GM23338 (cell line): ENCODE results near the gene RRP1. TPM values are rescaled to one million over a fixed set of nuclear protein-coding genes. Genes with fewer than 3 reads are reported as not detected.

Experiments used
- ATAC-seq: fragments of 200-7000 bp; cut with Tn5 transposase; 3 replicates; pipeline ENCODE4 v1.9.1; 2020
- DNase-seq: peaks from one replicate; pipeline ENCODE4 v3.0.0-alpha.2; 2015; ENCODE audit warnings: low spot score
- H2AFZ ChIP-seq: fragments of 200-600 bp; sonication (generic); 2 replicates; pipeline ENCODE4 v1.8.0; 2016; ENCODE audit warnings: antibody characterized with exemption, mild to moderate bottlenecking, moderate library complexity
- H3F3A ChIP-seq: fragments of 200-600 bp; sonication (generic); replicated peaks from 2 replicates; pipeline ENCODE4 v1.8.0; 2017; ENCODE audit warnings: antibody characterized with exemption, mixed run types, low read depth
- H3K27ac ChIP-seq: fragments of 200-600 bp; sonication (generic); 2 replicates; pipeline ENCODE4 v1.6.1; 2016; ENCODE audit warnings: low read depth
- H3K27me3 ChIP-seq: fragments of 200-600 bp; sonication (generic); 2 replicates; pipeline ENCODE4 v1.8.0; 2016; ENCODE audit warnings: mild to moderate bottlenecking, mixed run types, moderate library complexity; ENCODE audit not compliant: insufficient read depth
- H3K36me3 ChIP-seq: fragments of 200-600 bp; sonication (generic); 2 replicates; pipeline ENCODE4 v1.8.0; 2016; ENCODE audit warnings: mild to moderate bottlenecking; ENCODE audit not compliant: insufficient read depth
- H3K4me1 ChIP-seq: fragments of 200-600 bp; sonication (generic); 2 replicates; pipeline ENCODE4 v1.8.0; 2016; ENCODE audit warnings: mild to moderate bottlenecking, moderate library complexity; ENCODE audit not compliant: insufficient read depth
- H3K4me2 ChIP-seq: fragments of 200-600 bp; sonication (generic); 2 replicates; pipeline ENCODE4 v1.7.1; 2017; ENCODE audit warnings: mixed run types
- H3K4me3 ChIP-seq: fragments of 200-600 bp; sonication (generic); 2 replicates; pipeline ENCODE4 v1.6.1; 2016; ENCODE audit warnings: mixed run types
- H3K79me2 ChIP-seq: fragments of 200-600 bp; sonication (generic); replicated peaks from 2 replicates; pipeline ENCODE4 v1.8.0; 2017; ENCODE audit warnings: mild to moderate bottlenecking; ENCODE audit not compliant: insufficient read depth
- H3K9me2 ChIP-seq: fragments of 200-600 bp; sonication (generic); 2 replicates; pipeline ENCODE4 v1.8.0; 2017; ENCODE audit not compliant: insufficient read depth
- H4K20me1 ChIP-seq: fragments of 200-600 bp; sonication (generic); replicated peaks from 2 replicates; pipeline ENCODE4 v1.8.0; 2017; ENCODE audit warnings: mild to moderate bottlenecking; ENCODE audit not compliant: insufficient read depth
- H3K27ac Mint-ChIP-seq: 2 replicates; pipeline ENCODE4 v1.8.0; 2020; ENCODE audit warnings: inconsistent platforms, mild to moderate bottlenecking, moderate library complexity, mixed read lengths
- H3K27me3 Mint-ChIP-seq: 3 replicates; pipeline ENCODE4 v1.8.0; 2022; ENCODE audit warnings: low read depth, mild to moderate bottlenecking, moderate library complexity, mixed read lengths, inconsistent platforms; ENCODE audit not compliant: insufficient read depth, poor library complexity
- H3K36me3 Mint-ChIP-seq: 3 replicates; pipeline ENCODE4 v1.8.0; 2021; ENCODE audit warnings: low read depth, mild to moderate bottlenecking, inconsistent platforms, moderate library complexity, mixed read lengths
- H3K4me1 Mint-ChIP-seq: 3 replicates; pipeline ENCODE4 v1.8.0; 2020; ENCODE audit warnings: mild to moderate bottlenecking, inconsistent platforms, mixed read lengths
- H3K4me3 Mint-ChIP-seq: 3 replicates; pipeline ENCODE4 v1.8.0; 2021; ENCODE audit warnings: moderate library complexity, mild to moderate bottlenecking, inconsistent platforms, mixed read lengths
- H3K9me3 Mint-ChIP-seq: 3 replicates; pipeline ENCODE4 v1.8.0; 2020; ENCODE audit warnings: moderate library complexity, mild to moderate bottlenecking, inconsistent platforms, mixed read lengths
- CREB1 ChIP-seq: fragments of 250-450 bp; sonication (Bioruptor Pico); IDR thresholded peaks from 2 replicates; pipeline ENCODE4 v1.5.0; 2020; ENCODE audit warnings: low read depth, mild to moderate bottlenecking, moderate library complexity
- CTCF ChIP-seq, 2 experiments: fragments of 200-600 bp in 1 of 2; sonication (generic) in 1 of 2; conservative IDR thresholded peaks; 2 replicates each; pipeline versions ENCODE4 v1.5.1 to v1.6.1; 2016 to 2017; ENCODE audit warnings: antibody characterized with exemption in 2 of 2, low read depth in 2 of 2, mild to moderate bottlenecking in 2 of 2, moderate library complexity in 1 of 2
- ETS1 ChIP-seq: IDR thresholded peaks from 2 replicates; pipeline ENCODE4 v1.6.1; 2016; ENCODE audit warnings: antibody characterized with exemption
- EZH2 ChIP-seq: fragments of 200-600 bp; sonication (generic); IDR thresholded peaks from one replicate; pipeline ENCODE4 v1.8.0; 2017; ENCODE audit warnings: antibody characterized with exemption, mild to moderate bottlenecking, low read depth; ENCODE audit not compliant: unreplicated experiment
- EZH2phosphoT487 ChIP-seq: fragments of 200-600 bp; sonication (generic); IDR thresholded peaks from one replicate; pipeline ENCODE4 v1.8.1; 2018; ENCODE audit warnings: antibody characterized with exemption; ENCODE audit not compliant: unreplicated experiment
- JUNB ChIP-seq: IDR thresholded peaks from one replicate; pipeline ENCODE4 v1.6.1; 2016; ENCODE audit warnings: antibody characterized with exemption; ENCODE audit not compliant: unreplicated experiment
- NANOG ChIP-seq: IDR thresholded peaks from 2 replicates; pipeline ENCODE4 v1.6.1; 2016; ENCODE audit warnings: antibody characterized with exemption, borderline replicate concordance
- POLR2AphosphoS5 ChIP-seq: IDR thresholded peaks from 2 replicates; pipeline ENCODE4 v1.6.1; 2016; ENCODE audit warnings: antibody characterized with exemption, low read depth
- REST ChIP-seq: IDR thresholded peaks from one replicate; pipeline ENCODE4 v1.6.1; 2018; ENCODE audit warnings: antibody characterized with exemption; ENCODE audit not compliant: unreplicated experiment
- STAT1 ChIP-seq: IDR thresholded peaks from one replicate; pipeline ENCODE4 v1.6.1; 2016; ENCODE audit warnings: antibody characterized with exemption; ENCODE audit not compliant: unreplicated experiment
- ZNF114 ChIP-seq: fragments of 250-450 bp; sonication (Bioruptor Pico); IDR thresholded peaks from 2 replicates; pipeline ENCODE4 v1.5.0; 2020; ENCODE audit warnings: mild to moderate bottlenecking, moderate library complexity
- ZNF331 ChIP-seq: fragments of 250-450 bp; sonication (Bioruptor Pico); IDR thresholded peaks from 2 replicates; pipeline ENCODE4 v1.5.0; 2020; ENCODE audit warnings: low read depth, mild to moderate bottlenecking, moderate library complexity
- ZNF462 ChIP-seq: fragments of 250-450 bp; sonication (Bioruptor Pico); IDR thresholded peaks from 2 replicates; pipeline ENCODE4 v1.5.0; 2020; ENCODE audit warnings: mild to moderate bottlenecking, moderate library complexity
- polyA plus RNA-seq: library from polyadenylated mRNA; unstranded; fragments of >200 nt; fragmentation: Nextera tagmentation; extraction: Ambion mirVana; gene quantifications from 2 replicates; pipeline ENCODE4 v1.2.1, GENCODE V29; 2016
- total RNA-seq: library from RNA; depleted of rRNA; stranded (reverse); fragments of >200 nt; shearing (Covaris generic); gene quantifications from 2 replicates; pipeline ENCODE4 v1.2.3, GENCODE V29; 2014

RRP1 gene
- total and polyA plus RNA-seq, 2 experiments from 2014 or later = 36.5 to 63.5 TPM

GRCh38 chr21:43817157-43818086, 28.0 kb downstream of the RRP1 start:
- TF ChIP-seq EZH2 (no peak), NANOG (no peak), ZNF114 (CRISPR knock-in tag) (no peak), REST (no peak), ZNF462 (CRISPR knock-in tag) (no peak), ETS1 (no peak), CTCF (conservative IDR thresholded peaks at IDR 0.05; ENCODE audit: low read depth in 2 of 2) (no peak), EZH2phosphoT487 (no peak), STAT1 (no peak), JUNB (no peak), ZNF331 (CRISPR knock-in tag) (no peak), POLR2AphosphoS5 (no peak), CREB1 (CRISPR knock-in tag) (no peak)
- Histone ChIP-seq H3K4me1 (peaks cover 7% of the 10 kb centered on the region), H3K4me3 (no peak overlapping the region), H3K36me3 (no peaks in the 10 kb centered on the region), H3K9me2 (no peaks in the 10 kb centered on the region), H3F3A (peaks cover 6% of the 10 kb centered on the region; the same call in 1 of the 2 replicates), H2AFZ (no peak overlapping the region), H3K27ac (no peak overlapping the region), H3K27me3 (no peaks in the 10 kb centered on the region), H4K20me1 (no peaks in the 10 kb centered on the region), H3K79me2 (no peaks in the 10 kb centered on the region), H3K4me2 (no peak overlapping the region)
- ATAC-seq (no peak), DNase-seq (no peak)
- peaks cover 16% of the 10 kb centered on the region for H3K4me1 Mint-ChIP-seq
- peaks cover 17% of the 10 kb centered on the region for H3K36me3 Mint-ChIP-seq
- H3K27me3 Mint-ChIP-seq = peaks cover 31% of the 10 kb centered on the region
- H3K4me3 Mint-ChIP-seq = no peak overlapping the region
- H3K27ac Mint-ChIP-seq = no peak overlapping the region
- H3K9me3 Mint-ChIP-seq = peaks cover 26% of the 10 kb centered on the region
